Pancreas (tissue), 10 donors: ENCODE measurements around the gene SHISA5. TPM values are rescaled to one million over a fixed set of nuclear protein-coding genes. Genes with fewer than 3 reads are reported as not detected.

ENCODE experiments used
- ATAC-seq, 4 donors: fragments of 200-7000 bp; cut with Tn5 transposase; one replicate each; pipeline versions ENCODE4 v1.8.0 to v1.9.1; 2020; ENCODE audit warnings: mild to moderate bottlenecking in 4 of 4, moderate library complexity in 4 of 4
- DNase-seq, 6 donors: peaks; one replicate each; pipeline ENCODE4 v3.0.0-alpha.2; 2020
- FAIRE-seq: peaks from 2 replicates; lab custom pipeline; 2012; peaks lifted over from hg19 to GRCh38; lab: Jason Lieb, UNC
- H3K27ac ChIP-seq, 4 donors: fragments of 200-600 bp; sonication (generic); 1 replicate in 3 of 4; 2 replicates in 1 of 4; pipeline versions ENCODE4 v1.5.0 to v1.8.0; 2020
- H3K27me3 ChIP-seq, 4 donors: fragments of 200-600 bp; one replicate each; pipeline ENCODE4 v1.8.0; 2021
- H3K36me3 ChIP-seq, 3 donors: fragments of 200-600 bp; sonication (generic) in 1 of 3; one replicate each; pipeline versions ENCODE4 v1.5.0 to v1.8.0; 2020 to 2021
- H3K4me1 ChIP-seq, 3 donors: fragments of 200-600 bp; one replicate each; pipeline ENCODE4 v1.8.0; 2021
- H3K4me3 ChIP-seq, 4 donors: fragments of 200-600 bp; sonication (generic) in 2 of 4; one replicate each; pipeline versions ENCODE4 v1.5.0 to v1.8.0; 2020 to 2021
- H3K9me3 ChIP-seq, 4 donors: fragments of 200-600 bp; one replicate each; pipeline ENCODE4 v1.8.0; 2021
- WGBS, 2 donors: extraction: QIAGEN DNeasy Blood & Tissue Kit; methylation state at CpG; one replicate each; pipeline ENCODE4 v1.1.7; 2013; 5-methylcytosine and 5-hydroxymethylcytosine counted together
- intact Hi-C, 3 donors: fragments of 100-400 bp; cut with DNase I; formaldehyde crosslinking; loops; one replicate each; pipeline versions ENCODE4 v1.11.1 to v1.14.2; 2022
- polyA plus RNA-seq, 2 donors: library from polyadenylated mRNA; stranded (reverse); fragments of 200-250 nt; gene quantifications; one replicate each; pipeline ENCODE4 v1.2.3, GENCODE V29; 2013
- total RNA-seq, 6 donors: library from RNA; stranded (reverse); fragmentation: NEBNext Ultra II Directional in 4 of 6; extraction: Animal tissue kit (Norgen Biotek cat#: 25700) in 4 of 6; gene quantifications; one replicate each; pipeline versions ENCODE4 v1.2.1 to v1.2.4, GENCODE V29; 2021 to 2023
- TF ChIP-seq, protein P1 (sequence below), 4 donors: fragments of 200-600 bp; sonication (generic) in 3 of 4; IDR thresholded peaks; one replicate each; pipeline versions ENCODE4 v1.5.0 to v1.8.0; 2021; ENCODE audit warnings: antibody characterized with exemption in 4 of 4
- donor health status: healthy with polysubstance abuse.
- donor health status: DM: no; HTN: no; CAD: no; lungs with moderate emphysema.
- donor health status: DM: no; HTN: no; CAD: no.
- donor health status: control.
- donor health status: control.
- donor health status: Bipolar disorder and iron deficiency.
- donor health status: DM: yes; HTN: yes; CAD: no.
- donor health status: DM: no; HTN: no; CAD: no.
- donor health status: DM: no; HTN: no; CAD: no.
- donor health status: DM: yes; HTN: yes; CAD: no.

Gene SHISA5
- total and polyA plus RNA-seq, 8 donors: 29.9 to 81.6 (median 45.3) TPM

DNA sequence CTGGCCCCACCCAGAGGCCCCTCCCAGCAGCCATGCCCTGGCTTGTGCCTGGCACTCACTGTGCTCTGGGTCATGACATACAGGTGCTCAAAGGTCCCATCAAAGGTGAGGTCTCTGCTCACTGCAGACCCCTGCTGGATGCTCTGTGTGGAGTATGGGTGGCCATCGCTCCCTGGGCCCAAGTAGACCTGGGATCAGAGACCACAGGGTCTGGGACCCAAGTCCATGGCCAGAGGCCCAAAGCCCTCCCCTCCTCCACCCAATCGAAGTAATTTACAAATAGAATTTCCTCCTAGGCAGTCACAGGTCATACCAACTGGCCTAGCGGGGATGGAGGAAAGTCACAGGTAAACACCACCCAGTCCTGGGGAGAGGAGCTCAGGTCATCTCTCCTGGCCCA is 81.7 kb downstream of the SHISA5 start:
- H3K27me3 ChIP-seq: no peaks in the 10 kb centered on the region
- ATAC-seq (no peak), DNase-seq (no peak), FAIRE-seq (no peak)
- H3K4me1 ChIP-seq: peaks cover 0 to 4% (median 0%) of the 10 kb centered on the region in 3 donors
- 65 to 74% methylated on average over 3 of the region's 3 CpGs for WGBS, 2 donors
- intact Hi-C loops: no loop called here
- H3K36me3 ChIP-seq: peaks cover 0 to 18% (median 16%) of the 10 kb centered on the region in 3 donors
- no peaks in the 10 kb centered on the region for H3K9me3 ChIP-seq
- H3K27ac ChIP-seq: no peak overlapping the region
- no peak overlapping the region for H3K4me3 ChIP-seq
- TF ChIP-seq, protein P1, sequence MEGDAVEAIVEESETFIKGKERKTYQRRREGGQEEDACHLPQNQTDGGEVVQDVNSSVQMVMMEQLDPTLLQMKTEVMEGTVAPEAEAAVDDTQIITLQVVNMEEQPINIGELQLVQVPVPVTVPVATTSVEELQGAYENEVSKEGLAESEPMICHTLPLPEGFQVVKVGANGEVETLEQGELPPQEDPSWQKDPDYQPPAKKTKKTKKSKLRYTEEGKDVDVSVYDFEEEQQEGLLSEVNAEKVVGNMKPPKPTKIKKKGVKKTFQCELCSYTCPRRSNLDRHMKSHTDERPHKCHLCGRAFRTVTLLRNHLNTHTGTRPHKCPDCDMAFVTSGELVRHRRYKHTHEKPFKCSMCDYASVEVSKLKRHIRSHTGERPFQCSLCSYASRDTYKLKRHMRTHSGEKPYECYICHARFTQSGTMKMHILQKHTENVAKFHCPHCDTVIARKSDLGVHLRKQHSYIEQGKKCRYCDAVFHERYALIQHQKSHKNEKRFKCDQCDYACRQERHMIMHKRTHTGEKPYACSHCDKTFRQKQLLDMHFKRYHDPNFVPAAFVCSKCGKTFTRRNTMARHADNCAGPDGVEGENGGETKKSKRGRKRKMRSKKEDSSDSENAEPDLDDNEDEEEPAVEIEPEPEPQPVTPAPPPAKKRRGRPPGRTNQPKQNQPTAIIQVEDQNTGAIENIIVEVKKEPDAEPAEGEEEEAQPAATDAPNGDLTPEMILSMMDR (IDR thresholded peaks at IDR 0.05): no peak

DNA sequence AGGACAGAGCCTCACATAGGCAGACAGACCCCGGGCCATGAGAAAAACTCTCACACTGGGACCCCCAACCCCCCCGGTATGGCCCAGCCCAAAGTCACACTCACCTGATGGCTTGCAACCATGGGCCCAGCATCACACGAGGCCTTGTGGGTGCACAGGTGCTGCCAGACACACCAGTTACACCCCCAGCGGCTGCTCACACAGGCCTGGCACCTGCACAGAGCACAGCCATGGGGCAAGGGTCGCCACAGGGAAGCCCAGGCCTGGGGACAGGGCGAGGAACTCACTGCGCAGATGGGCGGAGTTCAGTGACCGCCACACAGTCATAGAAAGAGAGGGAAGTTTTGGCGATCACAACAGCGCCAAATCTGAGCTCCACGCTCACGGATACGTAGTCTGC is 83.4 kb downstream of the SHISA5 start:
- DNase-seq (no peak), FAIRE-seq (no peak), ATAC-seq (no peak)
- Histone ChIP-seq H3K9me3 (no peaks in the 10 kb centered on the region), H3K4me1 (no peaks in the 10 kb centered on the region), H3K27me3 (no peaks in the 10 kb centered on the region), H3K4me3 (no peak overlapping the region), H3K27ac (no peak overlapping the region), H3K36me3 (peaks cover 0 to 31% (median 21%) of the 10 kb centered on the region in 3 donors)
- intact Hi-C loops: no loop called here
- 87 to 89% methylated on average over 14 of the region's 14 CpGs for WGBS, 2 donors
- TF ChIP-seq, protein P1 (IDR thresholded peaks at IDR 0.05): no peak

DNA sequence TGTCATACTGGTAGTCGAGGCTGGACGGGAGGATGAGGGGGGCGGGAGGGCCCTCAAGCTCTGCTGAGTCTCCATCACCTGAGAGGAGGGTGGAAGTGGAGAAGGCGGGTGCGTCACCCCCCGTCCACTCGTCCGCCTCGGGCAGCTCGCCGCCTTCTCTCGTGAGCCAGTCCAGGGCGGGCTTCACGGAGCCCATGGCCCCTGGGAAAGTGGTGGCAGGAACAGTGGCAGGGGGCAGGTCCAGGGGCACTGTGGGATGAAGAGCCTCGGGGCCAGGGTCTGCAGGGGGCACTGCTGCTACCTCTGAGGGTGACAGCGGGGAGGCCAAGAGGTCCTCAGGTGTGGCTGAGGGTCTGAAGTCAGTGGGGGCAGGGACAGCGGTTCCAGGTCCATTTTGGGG is 84.4 kb downstream of the SHISA5 start:
- intact Hi-C loops: no loop called here
- H3K27me3 ChIP-seq: no peaks in the 10 kb centered on the region
- no peak overlapping the region for H3K27ac ChIP-seq
- DNase-seq: no peak
- TF ChIP-seq, protein P1 (IDR thresholded peaks at IDR 0.05): no peak
- peaks cover 0 to 39% (median 25%) of the 10 kb centered on the region in 3 donors for H3K36me3 ChIP-seq
- no peaks in the 10 kb centered on the region for H3K9me3 ChIP-seq
- FAIRE-seq: no peak
- ATAC-seq: no peak
- H3K4me1 ChIP-seq: no peaks in the 10 kb centered on the region
- 91% methylated on average over 17 of the region's 17 CpGs for WGBS, 2 donors
- H3K4me3 ChIP-seq: no peak overlapping the region

DNA sequence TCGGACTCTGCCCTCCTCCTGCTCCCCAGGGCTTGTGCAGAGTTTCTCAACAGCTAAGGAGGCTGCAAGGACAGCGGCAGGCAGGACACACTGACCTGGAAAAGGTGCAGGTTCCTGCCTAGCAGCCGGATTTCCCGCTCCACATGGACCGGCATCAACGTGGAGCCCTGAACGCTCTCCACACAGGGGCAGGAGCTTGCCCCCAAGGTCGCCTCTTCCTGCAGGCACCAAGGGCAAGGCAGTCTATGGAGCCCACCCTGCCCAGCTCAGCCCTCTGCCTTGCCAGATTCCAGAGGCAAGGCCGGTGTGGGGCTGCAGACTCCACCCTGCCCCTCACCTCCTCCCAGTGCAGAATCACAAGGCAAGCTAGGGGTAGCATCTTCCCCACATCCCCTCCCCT is 84.8 kb downstream of the SHISA5 start:
- 88 to 94% methylated on average over 9 of the region's 9 CpGs for WGBS, 2 donors
- DNase-seq: peak in 1 of 6 donors; percentile 8
- Histone ChIP-seq H3K9me3 (no peaks in the 10 kb centered on the region), H3K36me3 (peaks cover 0 to 44% (median 25%) of the 10 kb centered on the region in 3 donors), H3K4me3 (no peak overlapping the region), H3K27ac (no peak overlapping the region), H3K4me1 (no peaks in the 10 kb centered on the region), H3K27me3 (no peaks in the 10 kb centered on the region)
- FAIRE-seq: no peak
- TF ChIP-seq, protein P1 (IDR thresholded peaks at IDR 0.05): no peak
- intact Hi-C loops: no loop called here
- ATAC-seq: no peak

DNA sequence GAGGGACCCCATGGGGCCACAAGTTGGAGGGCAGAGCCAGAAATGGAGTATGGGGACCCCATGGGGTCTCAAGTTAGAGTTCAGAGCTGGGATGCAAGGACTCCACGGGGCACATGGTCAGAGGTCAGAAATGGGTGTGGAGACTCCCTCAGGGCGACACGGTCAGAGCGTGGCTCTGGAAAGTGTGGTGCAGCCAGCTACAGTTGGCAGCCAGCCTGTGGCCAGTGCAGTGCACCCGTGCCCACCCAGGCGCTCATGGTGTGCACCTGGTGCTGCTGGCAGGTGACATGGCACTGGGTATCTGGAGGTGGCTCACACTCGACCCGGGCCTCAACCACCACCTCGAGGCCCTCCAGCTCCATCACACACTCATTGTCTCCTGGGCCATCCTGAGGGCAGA is 85.3 kb downstream of the SHISA5 start:
- Histone ChIP-seq H3K4me3 (no peak overlapping the region), H3K4me1 (no peaks in the 10 kb centered on the region), H3K36me3 (peaks cover 0 to 47% (median 25%) of the 10 kb centered on the region in 3 donors), H3K9me3 (no peaks in the 10 kb centered on the region), H3K27ac (no peak overlapping the region), H3K27me3 (no peaks in the 10 kb centered on the region)
- FAIRE-seq: no peak
- TF ChIP-seq, protein P1 (IDR thresholded peaks at IDR 0.05): no peak
- ATAC-seq: no peak
- 88 to 93% methylated on average over 9 of the region's 9 CpGs for WGBS, 2 donors
- intact Hi-C loops: no loop called here
- peak in 1 of 6 donors; percentile 28 for DNase-seq
